Endothelial cell (in vitro differentiated cells): ENCODE measurements around the gene RPL5. TPM values are rescaled to one million over a fixed set of nuclear protein-coding genes. Genes with fewer than 3 reads are reported as not detected.

ENCODE experiments used
- DNase-seq: peaks from one replicate; pipeline ENCODE4 v3.0.0; 2021; ENCODE audit warnings: low spot score
- H3K27ac Mint-ChIP-seq: one replicate; pipeline ENCODE4 v1.8.0; 2021; ENCODE audit warnings: mixed read lengths, inconsistent platforms; ENCODE audit not compliant: unreplicated experiment
- H3K27me3 Mint-ChIP-seq: one replicate; pipeline ENCODE4 v1.8.0; 2021; ENCODE audit warnings: mild to moderate bottlenecking, moderate library complexity, mixed read lengths, inconsistent platforms; ENCODE audit not compliant: unreplicated experiment
- H3K36me3 Mint-ChIP-seq: one replicate; pipeline ENCODE4 v1.8.0; 2021; ENCODE audit warnings: mild to moderate bottlenecking, low read depth, mixed read lengths, inconsistent platforms; ENCODE audit not compliant: unreplicated experiment
- H3K4me1 Mint-ChIP-seq: one replicate; pipeline ENCODE4 v1.8.0; 2021; ENCODE audit warnings: mild to moderate bottlenecking, mixed read lengths, inconsistent platforms; ENCODE audit not compliant: unreplicated experiment
- H3K4me3 Mint-ChIP-seq: one replicate; pipeline ENCODE4 v1.8.0; 2021; ENCODE audit warnings: mild to moderate bottlenecking, mixed read lengths, inconsistent platforms; ENCODE audit not compliant: unreplicated experiment
- H3K9me3 Mint-ChIP-seq: one replicate; pipeline ENCODE4 v1.8.0; 2021; ENCODE audit warnings: mixed read lengths, inconsistent platforms; ENCODE audit not compliant: unreplicated experiment
- CTCF ChIP-seq: fragments of 200-600 bp; sonication (generic); IDR thresholded peaks from one replicate; pipeline ENCODE4 v1.5.0; 2021; ENCODE audit warnings: antibody characterized with exemption; ENCODE audit not compliant: unreplicated experiment
- total RNA-seq: library from RNA; stranded (reverse); fragmentation: NEBNext Ultra II Directional; extraction: Animal tissue kit (Norgen Biotek cat#: 25700); gene quantifications from one replicate; pipeline ENCODE4 v1.2.1, GENCODE V29; 2021; ENCODE audit not compliant: unreplicated experiment

Gene RPL5
- total RNA-seq, 1 donor from 2014 or later = 1,318 TPM

- H3K27me3 Mint-ChIP-seq = no peaks in the 10 kb centered on the region
- H3K9me3 Mint-ChIP-seq = no peaks in the 10 kb centered on the region
- TF ChIP-seq CTCF = no peak
- peaks cover 42% of the 10 kb centered on the region for H3K36me3 Mint-ChIP-seq
- H3K27ac Mint-ChIP-seq = no peak overlapping the region
- H3K4me3 Mint-ChIP-seq = no peak overlapping the region
- H3K4me1 Mint-ChIP-seq = peaks cover 14% of the 10 kb centered on the region
- no peak for DNase-seq
Observed at GRCh38 chr1:92839442-92839841, 7.6 kb downstream of the RPL5 start.

- no peak for TF ChIP-seq CTCF
- Mint-ChIP-seq H3K4me1 (peaks cover 9% of the 10 kb centered on the region), H3K27me3 (no peaks in the 10 kb centered on the region), H3K36me3 (peaks cover 34% of the 10 kb centered on the region), H3K4me3 (no peak overlapping the region), H3K9me3 (no peaks in the 10 kb centered on the region), H3K27ac (no peak overlapping the region)
- DNase-seq = no peak
Observed at GRCh38 chr1:92840600-92840999, 8.8 kb downstream of the RPL5 start.

- Mint-ChIP-seq H3K27ac (no peak overlapping the region), H3K4me1 (peaks cover 5% of the 10 kb centered on the region), H3K9me3 (no peaks in the 10 kb centered on the region), H3K4me3 (no peak overlapping the region), H3K27me3 (no peaks in the 10 kb centered on the region), H3K36me3 (peaks cover 20% of the 10 kb centered on the region)
- TF ChIP-seq CTCF = no peak
- DNase-seq = no peak
Observed at GRCh38 chr1:92842082-92843045, 10.5 kb downstream of the RPL5 start.

- H3K9me3 Mint-ChIP-seq = no peaks in the 10 kb centered on the region
- H3K36me3 Mint-ChIP-seq = peaks cover 14% of the 10 kb centered on the region
- H3K4me1 Mint-ChIP-seq = peaks cover under 1% of the 10 kb centered on the region
- no peak for TF ChIP-seq CTCF
- no peak overlapping the region for H3K4me3 Mint-ChIP-seq
- H3K27ac Mint-ChIP-seq = no peak overlapping the region
- no peak for DNase-seq
- no peaks in the 10 kb centered on the region for H3K27me3 Mint-ChIP-seq
Observed at GRCh38 chr1:92843046-92843423, 11.2 kb downstream of the RPL5 start.
